HCT116 (cell line): ENCODE results near the gene TMEM176B. TPM values are rescaled to one million over a fixed set of nuclear protein-coding genes. Genes with fewer than 3 reads are reported as not detected.

ENCODE experiments used
- ATAC-seq: fragments of 200-7000 bp; cut with Tn5 transposase; 2 replicates; pipeline ENCODE4 v1.9.1; 2020; ENCODE audit warnings: mild to moderate bottlenecking, moderate library complexity
- BruUV-seq: library from RNA; stranded (reverse); fragments of 400-500 nt; replicated peaks from 2 replicates; lab custom pipeline; 2021; lab: Mats Ljungman, UMichigan
- CTCF ChIA-PET: fragments of 300-600 bp; sonication (Branson Sonifier 250); formaldehyde crosslinking; loops from one replicate; lab custom pipeline; 2021; ENCODE audit warnings: antibody characterized with exemption; lab: Charles Lee
- POLR2A ChIA-PET: fragments of 300-600, 350-600 bp; sonication (Branson Sonifier 250); formaldehyde crosslinking; loops from one replicate; lab custom pipeline; 2021; ENCODE audit warnings: antibody characterized with exemption; lab: Charles Lee
- RAD21 ChIA-PET, 2 experiments: fragments of 300-600 bp; sonication (Branson Sonifier 250); formaldehyde crosslinking; loops; one replicate each; lab custom pipeline; 2023; ENCODE audit warnings: low total read pairs in 2 of 2; ENCODE audit not compliant: uncharacterized antibody in 2 of 2, unreplicated experiment in 2 of 2, low non-redundant PET in 1 of 2; lab: Charles Lee
- DNase-seq: peaks from one replicate; pipeline ENCODE4 v3.0.0-alpha.2; 2010; ENCODE audit warnings: low read depth, low spot score
- H2AFZ ChIP-seq: fragments of 200-600 bp; shearing (Covaris generic), sonication (generic); 2 replicates; pipeline ENCODE4 v1.6.1; 2017; ENCODE audit warnings: low read depth, mixed run types, mixed read lengths, antibody characterized with exemption, low read length; ENCODE audit not compliant: poor library complexity, severe bottlenecking
- H3K27ac ChIP-seq: 2 replicates; pipeline ENCODE4 v1.5.1; 2012; ENCODE audit warnings: low read depth, low read length
- H3K27me3 ChIP-seq: fragments of 200-600 bp; sonication (generic); 2 replicates; pipeline ENCODE4 v1.6.1; 2016; ENCODE audit warnings: mixed run types, low read length, mixed read lengths; ENCODE audit not compliant: insufficient read depth
- H3K36me3 ChIP-seq, 2 experiments: fragments of 200-500 bp in 1 of 2; fragments of 200-600 bp in 1 of 2; sonication (Bioruptor generic) in 1 of 2; sonication (generic) in 1 of 2; 2 replicates each; pipeline versions ENCODE4 v1.5.1 to v1.6.1; 2014 to 2016; ENCODE audit warnings: low read length in 2 of 2, inconsistent platforms in 1 of 2, mixed read lengths in 1 of 2, mixed run types in 1 of 2; ENCODE audit not compliant: insufficient read depth in 2 of 2, control insufficient read depth in 1 of 2
- H3K4me1 ChIP-seq, 2 experiments: fragments of 200-600 bp in 1 of 2; sonication (generic) in 1 of 2; 2 replicates each; pipeline versions ENCODE4 v1.5.1 to v1.6.1; 2012 to 2017; ENCODE audit warnings: low read length in 2 of 2, inconsistent platforms in 1 of 2, mild to moderate bottlenecking in 1 of 2, mixed read lengths in 1 of 2, mixed run types in 1 of 2, moderate library complexity in 1 of 2; ENCODE audit not compliant: insufficient read depth in 2 of 2, control insufficient read depth in 1 of 2
- H3K4me2 ChIP-seq: fragments of 200-600 bp; sonication (generic); 2 replicates; pipeline ENCODE4 v1.6.1; 2017; ENCODE audit warnings: mixed run types, low read length, mixed read lengths
- H3K4me3 ChIP-seq, 2 experiments: fragments of 200-600 bp in 1 of 2; sonication (generic) in 1 of 2; replicated peaks in 1 of 2; 2 replicates each; pipeline ENCODE4 v1.5.1; 2011 to 2016; ENCODE audit warnings: low read length in 2 of 2, control low read depth in 1 of 2, low read depth in 1 of 2, mild to moderate bottlenecking in 1 of 2, mixed read lengths in 1 of 2, mixed run types in 1 of 2
- H3K79me2 ChIP-seq: fragments of 200-600 bp; sonication (generic); 2 replicates; pipeline ENCODE4 v1.6.1; 2017; ENCODE audit warnings: mild to moderate bottlenecking, mixed run types, low read length, moderate library complexity, mixed read lengths; ENCODE audit not compliant: insufficient read depth
- H3K9ac ChIP-seq: fragments of 200-600 bp; sonication (generic); 2 replicates; pipeline ENCODE4 v1.6.1; 2016; ENCODE audit warnings: low read length, mixed read lengths
- H3K9me2 ChIP-seq: fragments of 200-600 bp; sonication (generic), shearing (Covaris generic); 2 replicates; pipeline ENCODE4 v1.6.1; 2017; ENCODE audit warnings: mixed run types, mild to moderate bottlenecking, moderate library complexity; ENCODE audit not compliant: insufficient read depth
- H3K9me3 ChIP-seq, 2 experiments: fragments of 200-500 bp in 1 of 2; fragments of 200-600 bp in 1 of 2; sonication (Bioruptor generic) in 1 of 2; sonication (generic) in 1 of 2; 2 replicates each; pipeline ENCODE4 v1.6.1; 2014 to 2017; ENCODE audit warnings: low read length in 2 of 2, mixed read lengths in 2 of 2, inconsistent platforms in 1 of 2, low read depth in 1 of 2, mild to moderate bottlenecking in 1 of 2, mixed run types in 1 of 2, moderate library complexity in 1 of 2; ENCODE audit not compliant: control insufficient read depth in 1 of 2, insufficient read depth in 1 of 2
- H4K20me1 ChIP-seq: fragments of 200-600 bp; sonication (generic), shearing (Covaris generic); 2 replicates; pipeline ENCODE4 v1.6.1; 2017; ENCODE audit warnings: mixed run types, mild to moderate bottlenecking, moderate library complexity; ENCODE audit not compliant: insufficient read depth
- ATF3 ChIP-seq: IDR thresholded peaks from 2 replicates; pipeline ENCODE4 v1.6.1; 2012
- CEBPB ChIP-seq: IDR thresholded peaks from 2 replicates; pipeline ENCODE4 v1.6.1; 2012; ENCODE audit warnings: low read depth
- CTCF ChIP-seq, 3 experiments: fragments of 200-600 bp in 1 of 3; sonication (generic) in 1 of 3; IDR thresholded peaks in 2 of 3; conservative IDR thresholded peaks in 1 of 3; 2 replicates each; pipeline ENCODE4 v1.5.1; 2012 to 2017; ENCODE audit warnings: low read depth in 2 of 3, low read length in 2 of 3, antibody characterized with exemption in 1 of 3, borderline replicate concordance in 1 of 3, control low read depth in 1 of 3, mild to moderate bottlenecking in 1 of 3, mixed read lengths in 1 of 3, mixed run types in 1 of 3, moderate library complexity in 1 of 3; ENCODE audit not compliant: insufficient read depth in 1 of 3
- ELF1 ChIP-seq: IDR thresholded peaks from 2 replicates; pipeline ENCODE4 v1.6.1; 2012; ENCODE audit warnings: low read depth, borderline replicate concordance
- EZH2 ChIP-seq: fragments of 200-600 bp; sonication (generic); IDR thresholded peaks from 2 replicates; pipeline ENCODE4 v1.6.1; 2017; ENCODE audit warnings: antibody characterized with exemption, mixed run types
- EZH2phosphoT487 ChIP-seq: fragments of 200-600 bp; IDR thresholded peaks from 2 replicates; pipeline ENCODE4 v1.6.1; 2018; ENCODE audit warnings: antibody characterized with exemption, borderline replicate concordance
- FOSL1 ChIP-seq: IDR thresholded peaks from 2 replicates; pipeline ENCODE4 v1.6.1; 2012; ENCODE audit warnings: low read depth
- MAX ChIP-seq: IDR thresholded peaks from 2 replicates; pipeline ENCODE4 v1.6.1; 2012
- POLR2AphosphoS5 ChIP-seq: IDR thresholded peaks from 2 replicates; pipeline ENCODE4 v1.6.1; 2011; ENCODE audit warnings: mild to moderate bottlenecking, low read depth, low read length, moderate library complexity
- RAD21 ChIP-seq: IDR thresholded peaks from 2 replicates; pipeline ENCODE4 v1.6.1; 2012; ENCODE audit warnings: low read depth, mild to moderate bottlenecking
- REST ChIP-seq: IDR thresholded peaks from 2 replicates; pipeline ENCODE4 v1.6.1; 2012; ENCODE audit warnings: low read depth
- SIN3A ChIP-seq: IDR thresholded peaks from 2 replicates; pipeline ENCODE4 v1.6.1; 2012; ENCODE audit warnings: low read depth
- SP1 ChIP-seq: IDR thresholded peaks from 2 replicates; pipeline ENCODE4 v1.6.1; 2012; ENCODE audit warnings: low read depth
- TCF7L2 ChIP-seq: IDR thresholded peaks from 2 replicates; pipeline ENCODE4 v1.7.0; 2011; ENCODE audit warnings: borderline replicate concordance, inconsistent platforms; ENCODE audit not compliant: insufficient read depth, insufficient read length; ENCODE audit errors: extremely low read depth
- YY1 ChIP-seq: IDR thresholded peaks from 2 replicates; pipeline ENCODE4 v1.6.1; 2011; ENCODE audit warnings: low read length, low read depth, moderate library complexity, mild to moderate bottlenecking; ENCODE audit not compliant: insufficient replicate concordance; ENCODE audit errors: extremely low read depth
- ZBTB33 ChIP-seq: IDR thresholded peaks from 2 replicates; pipeline ENCODE4 v1.6.1; 2011; ENCODE audit warnings: mild to moderate bottlenecking, low read length, moderate library complexity; ENCODE audit not compliant: insufficient replicate concordance; ENCODE audit errors: extremely low read depth
- ZNF274 ChIP-seq: fragments of 200-500 bp; sonication (Bioruptor generic); IDR thresholded peaks from 2 replicates; pipeline ENCODE4 v1.6.1; 2014; ENCODE audit warnings: mild to moderate bottlenecking, low read depth, low read length, inconsistent platforms
- intact Hi-C: fragments of 100-400 bp; cut with micrococcal nuclease; formaldehyde crosslinking; loops from 2 replicates; pipeline ENCODE4 v1.10.0; 2022
- total RNA-seq: library from RNA; stranded (reverse); gene quantifications from one replicate; pipeline ENCODE4 v1.2.1, GENCODE V29; 2021; ENCODE audit not compliant: unreplicated experiment

The TMEM176B gene
- total RNA-seq, 1 experiment from 2014 or later = 0.42 TPM

GRCh38 chr7:150848111-150848510 is 47.9 kb upstream of the TMEM176B start:
- H4K20me1 ChIP-seq = no peaks in the 10 kb centered on the region
- H3K79me2 ChIP-seq = no peaks in the 10 kb centered on the region
- no peak for DNase-seq
- POLR2A ChIA-PET = no interaction called here
- H3K4me1 ChIP-seq = no peaks in the 10 kb centered on the region
- peaks cover 39% of the 10 kb centered on the region for H3K27me3 ChIP-seq
- H3K9me3 ChIP-seq = no peaks in the 10 kb centered on the region
- TF ChIP-seq SP1 (no peak), ATF3 (no peak), ZBTB33 (no peak), TCF7L2 (no peak), CTCF (IDR thresholded peaks at IDR 0.05 in 2 of 3, conservative IDR thresholded peaks at IDR 0.05 in 1 of 3; ENCODE audit: borderline replicate concordance in 1 of 3, insufficient read depth in 1 of 3, low read depth in 2 of 3, low read length in 2 of 3) (no peak), EZH2phosphoT487 (no peak), CEBPB (no peak), RAD21 (no peak), EZH2 (no peak), REST (no peak), FOSL1 (no peak), SIN3A (no peak), POLR2AphosphoS5 (no peak), MAX (no peak), YY1 (no peak), ELF1 (no peak), ZNF274 (no peak)
- CTCF ChIA-PET = no interaction called here
- no peaks in the 10 kb centered on the region for H3K36me3 ChIP-seq
- no peak for ATAC-seq
- BruUV-seq = no TSS peak
- no peak overlapping the region for H3K4me3 ChIP-seq
- no peak overlapping the region for H3K9ac ChIP-seq
- no peaks in the 10 kb centered on the region for H3K9me2 ChIP-seq
- no peak overlapping the region for H3K27ac ChIP-seq
- RAD21 ChIA-PET = no interaction called here
- no peak overlapping the region for H3K4me2 ChIP-seq
- intact Hi-C loops = no loop called here
- no peak overlapping the region for H2AFZ ChIP-seq
